Osteoblast (primary cell): Measurements from ENCODE around the gene OR2K2. TPM values are rescaled to one million over a fixed set of nuclear protein-coding genes. Genes with fewer than 3 reads are reported as not detected.
"Not testable (repeated sequence)": the region's sequence is repeated elsewhere in the genome, so short reads cannot be mapped to it uniquely, and the experiment has no call there.

ENCODE experiments used
- DNase-seq: peaks from one replicate; pipeline ENCODE4 v3.0.0; 2011; ENCODE audit warnings: low spot score, mixed read lengths; ENCODE audit not compliant: insufficient read length; ENCODE audit errors: missing footprints
- H2AFZ ChIP-seq: 2 replicates; pipeline ENCODE4 v1.6.0; 2011; ENCODE audit warnings: mild to moderate bottlenecking, low read length
- H3K27ac ChIP-seq: 2 replicates; pipeline ENCODE4 v1.5.1; 2011; ENCODE audit warnings: mild to moderate bottlenecking, low read depth, low read length, moderate library complexity
- H3K27me3 ChIP-seq: 2 replicates; pipeline ENCODE4 v1.6.0; 2012; ENCODE audit warnings: mild to moderate bottlenecking, control low read depth, inconsistent platforms, low read length, moderate library complexity; ENCODE audit not compliant: insufficient read depth
- H3K36me3 ChIP-seq: 2 replicates; pipeline ENCODE4 v1.5.1; 2011; ENCODE audit warnings: mild to moderate bottlenecking, low read length, control low read depth, moderate library complexity; ENCODE audit not compliant: insufficient read depth
- H3K4me1 ChIP-seq: 2 replicates; pipeline ENCODE4 v1.5.1; 2011; ENCODE audit warnings: mild to moderate bottlenecking, low read length, control low read depth, moderate library complexity; ENCODE audit not compliant: insufficient read depth
- H3K4me2 ChIP-seq: 2 replicates; pipeline ENCODE4 v1.6.0; 2011; ENCODE audit warnings: mild to moderate bottlenecking, low read length; ENCODE audit not compliant: insufficient read depth
- H3K4me3 ChIP-seq: fragments of 200-600 bp; sonication (generic); 3 replicates; pipeline ENCODE4 v1.5.1; 2012; ENCODE audit warnings: mild to moderate bottlenecking, low read length, inconsistent platforms; ENCODE audit not compliant: insufficient read depth
- H3K79me2 ChIP-seq: 2 replicates; pipeline ENCODE4 v1.6.0; 2012; ENCODE audit warnings: mild to moderate bottlenecking, low read length, control low read depth, inconsistent platforms; ENCODE audit not compliant: insufficient read depth
- H3K9me3 ChIP-seq: 2 replicates; pipeline ENCODE4 v1.5.1; 2011; ENCODE audit warnings: low read depth, low read length, control low read depth
- H4K20me1 ChIP-seq: 2 replicates; pipeline ENCODE4 v1.6.0; 2012; ENCODE audit warnings: mild to moderate bottlenecking, low read length, control low read depth; ENCODE audit not compliant: insufficient read depth
- total RNA-seq: library from RNA; depleted of rRNA; stranded (reverse); fragments of >200 nt; gene quantifications from 2 replicates; pipeline ENCODE4 v1.2.3, GENCODE V29; 2012
- TF ChIP-seq, protein P1 (sequence below): IDR thresholded peaks from 2 replicates; pipeline ENCODE4 v1.5.1; 2011; ENCODE audit warnings: mild to moderate bottlenecking, low read depth, low read length, moderate library complexity; ENCODE audit errors: extremely low read depth

OR2K2 gene
- total RNA-seq, 1 donor: not detected

DNA sequence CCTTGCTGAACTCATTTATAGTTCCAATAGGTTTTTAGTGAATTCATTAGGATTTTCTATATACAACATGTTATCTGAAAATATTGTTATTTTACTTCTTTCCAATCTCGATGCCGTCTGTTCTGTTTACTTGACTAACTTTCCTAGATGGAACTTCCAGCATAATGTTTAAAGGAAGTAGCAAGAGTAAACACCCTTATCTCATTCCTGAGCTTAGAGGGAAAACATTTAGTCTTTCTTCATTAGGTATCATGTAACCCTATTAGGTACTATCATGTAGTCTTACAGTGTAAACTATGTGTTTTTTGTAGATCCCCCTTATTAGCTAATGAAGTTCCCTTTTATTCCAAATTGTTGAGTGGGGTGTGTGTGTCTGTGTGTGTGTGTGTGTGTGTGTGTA is 22.5 kb upstream of the OR2K2 start:
- no peak overlapping the region for H3K27ac ChIP-seq
- H3K36me3 ChIP-seq: no peaks in the 10 kb centered on the region
- no peak overlapping the region for H3K4me2 ChIP-seq
- no peak overlapping the region for H2AFZ ChIP-seq
- H3K4me1 ChIP-seq: peaks cover 20% of the 10 kb centered on the region
- DNase-seq: no peak
- H3K9me3 ChIP-seq: no peaks in the 10 kb centered on the region
- no peaks in the 10 kb centered on the region for H3K79me2 ChIP-seq
- TF ChIP-seq, protein P1, sequence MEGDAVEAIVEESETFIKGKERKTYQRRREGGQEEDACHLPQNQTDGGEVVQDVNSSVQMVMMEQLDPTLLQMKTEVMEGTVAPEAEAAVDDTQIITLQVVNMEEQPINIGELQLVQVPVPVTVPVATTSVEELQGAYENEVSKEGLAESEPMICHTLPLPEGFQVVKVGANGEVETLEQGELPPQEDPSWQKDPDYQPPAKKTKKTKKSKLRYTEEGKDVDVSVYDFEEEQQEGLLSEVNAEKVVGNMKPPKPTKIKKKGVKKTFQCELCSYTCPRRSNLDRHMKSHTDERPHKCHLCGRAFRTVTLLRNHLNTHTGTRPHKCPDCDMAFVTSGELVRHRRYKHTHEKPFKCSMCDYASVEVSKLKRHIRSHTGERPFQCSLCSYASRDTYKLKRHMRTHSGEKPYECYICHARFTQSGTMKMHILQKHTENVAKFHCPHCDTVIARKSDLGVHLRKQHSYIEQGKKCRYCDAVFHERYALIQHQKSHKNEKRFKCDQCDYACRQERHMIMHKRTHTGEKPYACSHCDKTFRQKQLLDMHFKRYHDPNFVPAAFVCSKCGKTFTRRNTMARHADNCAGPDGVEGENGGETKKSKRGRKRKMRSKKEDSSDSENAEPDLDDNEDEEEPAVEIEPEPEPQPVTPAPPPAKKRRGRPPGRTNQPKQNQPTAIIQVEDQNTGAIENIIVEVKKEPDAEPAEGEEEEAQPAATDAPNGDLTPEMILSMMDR: no peak
- H4K20me1 ChIP-seq: no peaks in the 10 kb centered on the region
- H3K27me3 ChIP-seq: no peaks in the 10 kb centered on the region
- H3K4me3 ChIP-seq: no peak overlapping the region

DNA sequence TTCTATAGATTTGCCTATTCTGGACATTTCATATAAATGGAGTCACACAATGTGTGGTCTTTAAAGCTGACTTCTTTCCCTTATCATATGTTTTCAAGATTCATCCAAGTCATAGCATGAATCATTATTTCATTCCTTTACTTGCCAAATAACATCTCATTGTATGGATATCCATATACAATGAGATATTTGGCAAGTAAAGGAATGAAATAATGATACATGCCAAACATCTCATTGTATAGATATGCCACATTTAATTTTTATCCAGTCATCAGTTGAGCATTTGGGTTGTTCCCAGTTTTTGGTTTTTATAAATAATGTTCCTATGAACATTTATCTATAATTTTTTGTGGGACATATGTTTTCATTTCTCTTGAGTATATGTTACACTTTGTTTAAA is 20.5 kb upstream of the OR2K2 start:
- Histone ChIP-seq H3K27me3 (no peaks in the 10 kb centered on the region), H3K36me3 (no peaks in the 10 kb centered on the region), H3K4me1 (peaks cover 6% of the 10 kb centered on the region), H3K4me2 (no peak overlapping the region), H3K4me3 (no peak overlapping the region), H3K27ac (no peak overlapping the region), H3K9me3 (no peaks in the 10 kb centered on the region), H3K79me2 (no peaks in the 10 kb centered on the region), H4K20me1 (no peaks in the 10 kb centered on the region), H2AFZ (no peak overlapping the region)
- DNase-seq: peak; percentile 31
- TF ChIP-seq, protein P1: no peak

DNA sequence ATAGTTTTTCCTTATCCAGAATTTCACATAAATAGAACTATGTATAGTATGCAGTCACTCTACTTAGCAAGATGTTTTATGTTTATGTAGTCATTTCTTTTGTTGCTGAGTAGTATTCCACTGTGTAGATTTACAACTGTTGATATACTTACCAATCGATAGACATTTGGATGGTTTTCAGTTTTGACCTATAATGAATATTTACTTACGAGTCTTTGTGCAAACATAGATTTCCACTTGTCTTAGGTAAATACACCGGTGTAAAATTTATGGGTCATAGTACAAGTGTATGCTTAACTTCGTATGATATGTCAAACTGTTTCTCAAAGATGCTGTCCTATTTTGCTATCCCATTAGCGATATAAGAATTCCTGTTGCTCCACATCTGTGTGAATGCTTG is 19.7 kb upstream of the OR2K2 start:
- no peaks in the 10 kb centered on the region for H4K20me1 ChIP-seq
- no peaks in the 10 kb centered on the region for H3K36me3 ChIP-seq

DNA sequence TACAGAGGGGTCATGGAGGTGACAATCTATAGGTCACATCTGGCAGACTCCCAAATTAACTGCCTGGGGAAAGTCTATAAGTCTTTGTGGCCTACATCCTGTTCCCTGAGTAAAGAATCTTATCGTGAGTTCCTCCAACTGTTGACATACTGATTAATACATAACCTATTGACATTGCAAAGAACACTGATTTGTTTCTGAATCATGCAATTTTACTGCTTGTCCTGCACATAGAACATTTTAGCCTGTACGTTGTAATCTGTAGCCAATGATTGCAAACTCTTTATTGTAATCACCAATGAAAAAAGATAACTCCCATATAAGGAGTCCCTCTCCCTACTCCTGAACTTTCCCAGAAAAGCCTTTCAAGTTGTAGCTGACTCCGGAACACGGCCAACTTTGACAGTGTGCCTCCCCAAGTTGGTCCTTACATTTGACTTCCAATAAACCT is 18.8 kb upstream of the OR2K2 start:
- no peak for DNase-seq
- Histone ChIP-seq H3K79me2 (no peaks in the 10 kb centered on the region), H3K27ac (peak overlapping the region; percentile 13)

More for the DNA sequence above, 19.7 kb upstream of the OR2K2 start:
- Histone ChIP-seq H2AFZ (no peak overlapping the region), H3K27ac (no peak overlapping the region), H3K4me1 (peaks cover 6% of the 10 kb centered on the region), H3K9me3 (no peaks in the 10 kb centered on the region), H3K27me3 (no peaks in the 10 kb centered on the region), H3K4me3 (no peak overlapping the region), H3K79me2 (no peaks in the 10 kb centered on the region), H3K4me2 (no peak overlapping the region)
- DNase-seq: no peak
- TF ChIP-seq, protein P1: no peak

DNA sequence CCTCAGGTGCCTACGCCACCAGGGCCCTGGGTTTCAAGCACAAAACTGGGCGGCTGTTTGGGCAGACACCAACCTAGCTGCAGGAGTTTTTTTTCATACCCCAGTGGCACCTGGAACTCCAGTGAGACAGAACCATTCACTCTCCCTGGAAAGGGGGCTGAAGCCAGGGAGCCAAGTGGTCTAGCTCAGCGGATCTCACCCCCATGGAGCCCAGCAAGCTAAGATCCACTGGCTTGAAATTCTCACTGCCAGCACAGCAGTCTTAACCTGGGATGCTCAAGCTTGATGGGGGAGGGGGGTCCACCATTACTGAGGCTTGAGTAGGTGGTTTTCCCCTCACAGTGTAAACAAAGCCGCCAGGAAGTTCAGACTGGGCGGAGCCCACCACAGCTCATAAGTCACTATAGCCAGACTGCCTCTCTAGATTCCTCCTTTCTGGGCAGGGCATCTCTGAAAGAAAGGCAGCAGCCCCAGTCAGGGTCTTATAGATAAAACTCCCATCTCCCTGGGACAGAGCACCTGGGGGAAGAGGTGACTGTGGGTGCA is 4.4 kb upstream of the OR2K2 start:
- H3K36me3 ChIP-seq, H3K27me3 ChIP-seq: not testable (repeated sequence)

More for the DNA sequence above, 18.8 kb upstream of the OR2K2 start:
- H2AFZ ChIP-seq: no peak overlapping the region
- no peaks in the 10 kb centered on the region for H4K20me1 ChIP-seq
- H3K27me3 ChIP-seq: no peaks in the 10 kb centered on the region
- no peaks in the 10 kb centered on the region for H3K36me3 ChIP-seq
- TF ChIP-seq, protein P1: no peak
- no peak overlapping the region for H3K4me3 ChIP-seq
- H3K9me3 ChIP-seq: no peaks in the 10 kb centered on the region
- no peak overlapping the region for H3K4me2 ChIP-seq
- H3K4me1 ChIP-seq: peaks cover 6% of the 10 kb centered on the region

More for the DNA sequence above, 4.4 kb upstream of the OR2K2 start:
- not testable (repeated sequence) for H3K4me3 ChIP-seq, H3K4me2 ChIP-seq, DNase-seq, H3K9me3 ChIP-seq, H2AFZ ChIP-seq, H3K27ac ChIP-seq, H4K20me1 ChIP-seq, H3K79me2 ChIP-seq, H3K4me1 ChIP-seq
